Thoracic aorta (tissue), 2 donors: ENCODE results near the gene ECE1. TPM values are rescaled to one million over a fixed set of nuclear protein-coding genes. Genes with fewer than 3 reads are reported as not detected.
"Not testable (repeated sequence)": the region's sequence is repeated elsewhere in the genome, so short reads cannot be mapped to it uniquely, and the experiment has no call there.

ENCODE experiments used
- ATAC-seq: fragments of 150-250 bp; one replicate; pipeline ENCODE4 v1.8.0; 2017; ENCODE audit warnings: low read depth; ENCODE audit not compliant: insufficient number of reproducible peaks, low FRiP score
- DNase-seq: peaks from one replicate; pipeline ENCODE4 v3.0.0-alpha.2; 2020; ENCODE audit warnings: low spot score
- H3K27ac ChIP-seq, 2 donors: fragments of 200-600 bp; sonication (generic); 1 replicate in 1 of 2; 2 replicates in 1 of 2; pipeline ENCODE4 v1.5.1; 2016; ENCODE audit warnings: mild to moderate bottlenecking in 2 of 2, moderate library complexity in 2 of 2
- H3K27me3 ChIP-seq: fragments of 200-600 bp; sonication (generic); replicated peaks from 2 replicates; pipeline ENCODE4 v1.6.0; 2016; ENCODE audit warnings: mild to moderate bottlenecking; ENCODE audit not compliant: insufficient read depth
- H3K36me3 ChIP-seq: fragments of 200-600 bp; sonication (generic); one replicate; pipeline ENCODE4 v1.5.1; 2016
- H3K4me1 ChIP-seq, 2 donors: fragments of 200-600 bp; sonication (generic); 1 replicate in 1 of 2; 2 replicates in 1 of 2; pipeline versions ENCODE4 v1.5.1 to v1.6.0; 2016; ENCODE audit warnings: low read depth in 2 of 2, mild to moderate bottlenecking in 1 of 2; ENCODE audit not compliant: control insufficient read depth in 1 of 2
- H3K4me3 ChIP-seq: fragments of 200-600 bp; sonication (generic); 2 replicates; pipeline ENCODE4 v1.5.1; 2016; ENCODE audit warnings: mild to moderate bottlenecking
- H3K9me3 ChIP-seq: fragments of 200-600 bp; sonication (generic); 2 replicates; pipeline ENCODE4 v1.5.1; 2016
- CTCF ChIP-seq: fragments of 200-600 bp; sonication (generic); IDR thresholded peaks from one replicate; pipeline ENCODE4 v1.5.1; 2019; ENCODE audit warnings: antibody characterized with exemption
- total RNA-seq, 2 donors: library from RNA; depleted of rRNA; stranded (reverse); fragments of >200 nt; gene quantifications; one replicate each; pipeline versions ENCODE4 v1.1.0 to v1.2.3, GENCODE V29; 2016

The ECE1 gene
- total RNA-seq, 2 donors from 2014 or later: 103 to 124 TPM

GRCh38 chr1:21289127-21289526, 1.1 kb downstream of the ECE1 start:
- Histone ChIP-seq H3K27ac (peak overlapping the region; percentile 54 to 74), H3K36me3 (no peaks in the 10 kb centered on the region), H3K4me3 (peak overlapping the region; percentile 87), H3K27me3 (no peaks in the 10 kb centered on the region), H3K9me3 (no peaks in the 10 kb centered on the region), H3K4me1 (peaks cover 23 to 35% of the 10 kb centered on the region in 2 donors)
- DNase-seq (no peak), ATAC-seq (no peak)
- no peak for TF ChIP-seq CTCF

DNA sequence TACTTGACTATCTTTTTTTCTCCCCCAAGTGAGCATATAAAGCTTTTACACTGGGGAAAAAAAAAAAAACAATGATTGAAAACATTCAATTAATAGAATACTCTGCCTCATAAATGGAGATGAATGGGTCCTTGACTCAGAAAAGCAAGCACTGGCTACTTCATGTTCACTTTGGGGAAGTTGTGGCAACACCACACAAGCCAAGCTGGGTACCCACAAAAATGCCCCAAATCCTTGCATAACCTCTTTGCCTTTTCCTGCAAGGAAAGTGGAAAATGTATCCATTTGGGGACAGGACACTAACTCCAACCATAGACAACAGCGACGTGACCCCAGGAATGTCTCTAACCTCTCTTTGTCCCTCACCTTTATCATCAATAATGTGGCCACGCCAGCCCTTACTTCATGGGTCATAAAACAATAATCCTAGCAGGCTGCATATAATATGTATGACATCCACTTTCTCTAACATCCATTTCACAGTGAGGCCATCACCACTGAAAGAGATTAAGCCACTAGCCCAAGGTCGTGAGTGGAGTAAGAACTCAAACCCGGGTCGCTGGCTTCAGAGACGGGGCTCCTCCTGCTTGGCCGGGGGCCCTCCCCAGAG, 2.3 kb downstream of the ECE1 start:
- DNase-seq (no peak), ATAC-seq (no peak)
- no peaks in the 10 kb centered on the region for H3K27me3 ChIP-seq
- H3K4me3 ChIP-seq: no peak overlapping the region
- H3K4me1 ChIP-seq: peaks cover 22 to 34% of the 10 kb centered on the region in 2 donors
- no peaks in the 10 kb centered on the region for H3K9me3 ChIP-seq
- no peak overlapping the region for H3K27ac ChIP-seq
- no peak for TF ChIP-seq CTCF
- H3K36me3 ChIP-seq: no peaks in the 10 kb centered on the region

- H3K4me3 ChIP-seq, ATAC-seq, H3K27me3 ChIP-seq, DNase-seq, H3K36me3 ChIP-seq, H3K9me3 ChIP-seq: not testable (repeated sequence)
- Histone ChIP-seq H3K4me1 (peaks cover 20 to 33% of the 10 kb centered on the region in 2 donors), H3K27ac (peak overlapping the region in 1 of 2 donors; percentile 32)
Measured at GRCh38 chr1:21285386-21285785, 4.9 kb downstream of the ECE1 start.

GRCh38 chr1:21285055-21285372, 5.2 kb downstream of the ECE1 start:
- no peaks in the 10 kb centered on the region for H3K36me3 ChIP-seq
- H3K27me3 ChIP-seq: no peaks in the 10 kb centered on the region
- DNase-seq (no peak), ATAC-seq (no peak)
- H3K4me1 ChIP-seq: peaks cover 23 to 36% of the 10 kb centered on the region in 2 donors
- no peak for TF ChIP-seq CTCF
- no peak overlapping the region for H3K4me3 ChIP-seq
- H3K9me3 ChIP-seq: no peaks in the 10 kb centered on the region
- peak overlapping the region in 1 of 2 donors; percentile 32 for H3K27ac ChIP-seq

DNA sequence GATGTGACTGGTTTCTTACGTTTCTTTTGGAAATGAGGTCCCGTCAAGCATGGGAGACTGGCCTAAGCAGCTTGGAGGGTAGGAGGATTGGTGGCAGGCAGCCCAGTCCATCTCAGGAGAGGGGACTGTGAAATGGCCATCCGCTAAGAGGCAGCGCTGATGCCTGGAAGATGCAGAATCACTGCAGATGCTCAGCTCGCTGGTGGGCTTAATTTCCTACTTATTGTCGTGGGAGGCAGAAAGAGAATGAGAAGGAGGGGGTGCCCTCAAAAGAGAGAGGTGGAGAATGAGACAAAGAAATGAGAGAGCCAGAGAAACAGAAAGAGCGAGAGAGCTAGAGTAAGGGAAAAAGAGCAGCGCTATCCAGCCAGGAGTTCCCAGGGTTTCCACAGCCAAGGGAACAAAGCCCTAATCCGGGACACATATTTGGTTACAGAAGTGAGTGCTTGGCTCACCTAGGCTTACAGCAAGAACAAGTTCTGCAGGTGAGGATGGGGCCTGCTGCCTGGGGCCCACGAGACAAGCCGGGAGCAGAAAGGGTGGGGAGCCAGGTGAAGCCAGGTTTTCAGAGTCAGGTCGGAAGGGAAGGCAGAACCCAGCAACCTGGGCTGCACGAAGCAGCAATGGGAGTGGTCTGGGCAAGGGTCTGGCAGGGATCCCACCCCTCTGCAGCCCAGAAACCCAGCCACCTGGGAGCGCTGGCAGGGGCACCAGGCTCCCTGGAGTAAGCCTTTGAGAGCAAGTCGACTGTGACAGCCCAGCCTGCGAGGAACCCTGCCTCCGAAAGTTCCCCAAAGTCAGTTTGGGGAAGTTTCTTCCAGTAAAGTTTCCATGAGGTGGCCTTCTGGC, 5.8 kb downstream of the ECE1 start:
- no peak for ATAC-seq
- no peak for TF ChIP-seq CTCF
- Histone ChIP-seq H3K27me3 (no peaks in the 10 kb centered on the region), H3K36me3 (no peaks in the 10 kb centered on the region), H3K9me3 (no peaks in the 10 kb centered on the region), H3K4me1 (peaks cover 27 to 40% of the 10 kb centered on the region in 2 donors), H3K27ac (peak overlapping the region in 1 of 2 donors; percentile 32), H3K4me3 (no peak overlapping the region)
- no peak for DNase-seq
